Keratinocyte (primary cell): ENCODE measurements around the gene LYRM2. TPM values are rescaled to one million over a fixed set of nuclear protein-coding genes. Genes with fewer than 3 reads are reported as not detected.

ENCODE experiments used
- DNase-seq: peaks from one replicate; pipeline ENCODE4 v3.0.0-alpha.2; 2011; ENCODE audit warnings: low read depth, missing footprints, low spot score
- FAIRE-seq: peaks from 2 replicates; lab custom pipeline; 2011; peaks lifted over from hg19 to GRCh38; lab: Jason Lieb, UNC
- H2AFZ ChIP-seq: 2 replicates; pipeline ENCODE4 v1.6.0; 2012; ENCODE audit warnings: low read length, control low read depth, inconsistent platforms; ENCODE audit not compliant: control insufficient read depth
- H3K27ac ChIP-seq: 2 replicates; pipeline ENCODE4 v1.5.1; 2011; ENCODE audit warnings: low read length; ENCODE audit not compliant: control insufficient read depth, insufficient read depth
- H3K27me3 ChIP-seq: 3 replicates; pipeline ENCODE4 v1.6.0; 2011; ENCODE audit warnings: low read length; ENCODE audit not compliant: control insufficient read depth, insufficient read depth; ENCODE audit errors: extremely low read depth
- H3K36me3 ChIP-seq, 2 experiments: 2 replicates in 1 of 2; 3 replicates in 1 of 2; pipeline ENCODE4 v1.5.1; 2011; ENCODE audit warnings: low read length in 2 of 2, mild to moderate bottlenecking in 1 of 2; ENCODE audit not compliant: control insufficient read depth in 2 of 2, insufficient read depth in 2 of 2; ENCODE audit errors: extremely low read depth in 1 of 2
- H3K4me1 ChIP-seq: 3 replicates; pipeline ENCODE4 v1.5.1; 2011; ENCODE audit warnings: low read length; ENCODE audit not compliant: control insufficient read depth, insufficient read depth; ENCODE audit errors: extremely low read depth
- H3K4me2 ChIP-seq: 3 replicates; pipeline ENCODE4 v1.6.0; 2011; ENCODE audit warnings: low read depth, low read length; ENCODE audit not compliant: control insufficient read depth, insufficient read depth; ENCODE audit errors: extremely low read depth
- H3K4me3 ChIP-seq, 3 experiments: fragments of 200-600 bp in 1 of 3; sonication (generic) in 1 of 3; 2 replicates in 2 of 3; 3 replicates in 1 of 3; pipeline ENCODE4 v1.5.1; 2011 to 2016; ENCODE audit warnings: low read length in 3 of 3, mild to moderate bottlenecking in 3 of 3, control low read depth in 2 of 3, inconsistent platforms in 1 of 3, low read depth in 1 of 3, mixed read lengths in 1 of 3, mixed run types in 1 of 3, moderate library complexity in 1 of 3; ENCODE audit not compliant: control insufficient read depth in 2 of 3, insufficient read depth in 2 of 3; ENCODE audit errors: extremely low read depth in 1 of 3
- H3K79me2 ChIP-seq: 2 replicates; pipeline ENCODE4 v1.6.0; 2012; ENCODE audit warnings: low read length; ENCODE audit not compliant: control insufficient read depth, insufficient read depth
- H3K9ac ChIP-seq: 3 replicates; pipeline ENCODE4 v1.6.0; 2011; ENCODE audit warnings: low read length; ENCODE audit not compliant: control insufficient read depth, insufficient read depth; ENCODE audit errors: extremely low read depth
- H3K9me1 ChIP-seq: 3 replicates; pipeline ENCODE4 v1.6.0; 2011; ENCODE audit warnings: low read length; ENCODE audit not compliant: control insufficient read depth, insufficient read depth; ENCODE audit errors: extremely low read depth
- H3K9me3 ChIP-seq: 2 replicates; pipeline ENCODE4 v1.5.1; 2012; ENCODE audit warnings: low read depth, low read length; ENCODE audit not compliant: control insufficient read depth
- H4K20me1 ChIP-seq: 3 replicates; pipeline ENCODE4 v1.6.0; 2011; ENCODE audit warnings: low read length; ENCODE audit not compliant: control insufficient read depth, insufficient read depth; ENCODE audit errors: extremely low read depth
- EZH2 ChIP-seq: IDR thresholded peaks from one replicate; pipeline ENCODE4 v1.6.1; 2012; ENCODE audit warnings: inconsistent platforms, mild to moderate bottlenecking, low read length, moderate library complexity
- dilution Hi-C: fragments of 300-500 bp; cut with MboI; formaldehyde crosslinking; loops from one replicate; pipeline ENCODE4 v1.7.0; 2020; ENCODE audit warnings: low sequenced_read_pairs; ENCODE audit not compliant: extremely low pct_ligation_motif_present
- polyA plus RNA-seq, 5 experiments: library from polyadenylated mRNA; depleted of rRNA in 3 of 5; stranded (reverse) in 3 of 5; stranded (forward) in 1 of 5; unstranded in 1 of 5; fragments of >200 nt; gene quantifications; 1 replicate in 1 of 5; 2 replicates in 3 of 5; 3 replicates in 1 of 5; pipeline versions ENCODE4 v1.2.1 to v1.2.3, GENCODE V29; 2011 to 2012; ENCODE audit warnings: missing spikeins in 2 of 5, low read depth in 1 of 5, low replicate concordance in 1 of 5
- TF ChIP-seq, protein P1 (sequence below), 3 experiments: IDR thresholded peaks in 1 of 3; conservative IDR thresholded peaks in 1 of 3; optimal IDR thresholded peaks in 1 of 3; 2 replicates in 2 of 3; 3 replicates in 1 of 3; pipeline versions ENCODE3 to v1.5.1; 2011; ENCODE audit warnings: low read length in 3 of 3, mild to moderate bottlenecking in 3 of 3, moderate library complexity in 2 of 3, control low read depth in 1 of 3, inconsistent platforms in 1 of 3; ENCODE audit not compliant: insufficient read depth in 2 of 3; ENCODE audit errors: extremely low read depth in 1 of 3

LYRM2 gene
- polyA plus RNA-seq, 1 donor (not counting 4 experiments of a cell fraction or from before 2014, with no cell fraction given): 43.0 TPM

DNA sequence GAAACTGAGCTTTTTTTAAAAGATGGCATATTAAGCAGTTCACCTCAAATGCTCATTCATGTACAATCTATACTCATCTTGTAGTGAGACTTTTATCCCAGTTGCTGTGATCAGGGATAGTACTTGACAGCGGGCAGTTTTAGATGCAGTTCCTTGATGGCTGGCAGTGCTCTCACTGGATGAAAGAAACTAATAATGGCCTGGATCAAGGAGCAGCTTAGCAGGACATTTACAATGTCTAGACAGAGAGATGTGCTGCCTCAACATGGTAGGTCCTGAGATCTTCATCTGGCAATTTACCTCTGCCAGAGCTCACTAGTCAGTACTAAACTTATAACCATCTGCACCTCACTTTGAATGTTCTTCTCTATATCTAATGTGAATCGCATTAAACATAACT lies 46.8 kb upstream of the LYRM2 start:
- no peak overlapping the region for H3K4me3 ChIP-seq
- H2AFZ ChIP-seq: no peak overlapping the region
- H3K4me1 ChIP-seq: no peaks in the 10 kb centered on the region
- H4K20me1 ChIP-seq: no peaks in the 10 kb centered on the region
- no peak overlapping the region for H3K4me2 ChIP-seq
- H3K9me3 ChIP-seq: no peaks in the 10 kb centered on the region
- TF ChIP-seq EZH2: no peak
- TF ChIP-seq, protein P1, sequence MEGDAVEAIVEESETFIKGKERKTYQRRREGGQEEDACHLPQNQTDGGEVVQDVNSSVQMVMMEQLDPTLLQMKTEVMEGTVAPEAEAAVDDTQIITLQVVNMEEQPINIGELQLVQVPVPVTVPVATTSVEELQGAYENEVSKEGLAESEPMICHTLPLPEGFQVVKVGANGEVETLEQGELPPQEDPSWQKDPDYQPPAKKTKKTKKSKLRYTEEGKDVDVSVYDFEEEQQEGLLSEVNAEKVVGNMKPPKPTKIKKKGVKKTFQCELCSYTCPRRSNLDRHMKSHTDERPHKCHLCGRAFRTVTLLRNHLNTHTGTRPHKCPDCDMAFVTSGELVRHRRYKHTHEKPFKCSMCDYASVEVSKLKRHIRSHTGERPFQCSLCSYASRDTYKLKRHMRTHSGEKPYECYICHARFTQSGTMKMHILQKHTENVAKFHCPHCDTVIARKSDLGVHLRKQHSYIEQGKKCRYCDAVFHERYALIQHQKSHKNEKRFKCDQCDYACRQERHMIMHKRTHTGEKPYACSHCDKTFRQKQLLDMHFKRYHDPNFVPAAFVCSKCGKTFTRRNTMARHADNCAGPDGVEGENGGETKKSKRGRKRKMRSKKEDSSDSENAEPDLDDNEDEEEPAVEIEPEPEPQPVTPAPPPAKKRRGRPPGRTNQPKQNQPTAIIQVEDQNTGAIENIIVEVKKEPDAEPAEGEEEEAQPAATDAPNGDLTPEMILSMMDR (optimal IDR thresholded peaks at IDR 0.05 in 1 of 3, IDR thresholded peaks at IDR 0.05 in 1 of 3, conservative IDR thresholded peaks at IDR 0.05 in 1 of 3; ENCODE audit: extremely low read depth in 1 of 3, insufficient read depth in 2 of 3, low read length in 3 of 3): no peak
- no peak for DNase-seq
- H3K27me3 ChIP-seq: no peaks in the 10 kb centered on the region
- H3K79me2 ChIP-seq: no peaks in the 10 kb centered on the region
- no peak overlapping the region for H3K9ac ChIP-seq
- FAIRE-seq: no peak
- H3K9me1 ChIP-seq: no peaks in the 10 kb centered on the region
- dilution Hi-C loops: no loop called here
- H3K27ac ChIP-seq: no peak overlapping the region
- H3K36me3 ChIP-seq: peaks cover 30 to 49% of the 10 kb centered on the region in 2 experiments

DNA sequence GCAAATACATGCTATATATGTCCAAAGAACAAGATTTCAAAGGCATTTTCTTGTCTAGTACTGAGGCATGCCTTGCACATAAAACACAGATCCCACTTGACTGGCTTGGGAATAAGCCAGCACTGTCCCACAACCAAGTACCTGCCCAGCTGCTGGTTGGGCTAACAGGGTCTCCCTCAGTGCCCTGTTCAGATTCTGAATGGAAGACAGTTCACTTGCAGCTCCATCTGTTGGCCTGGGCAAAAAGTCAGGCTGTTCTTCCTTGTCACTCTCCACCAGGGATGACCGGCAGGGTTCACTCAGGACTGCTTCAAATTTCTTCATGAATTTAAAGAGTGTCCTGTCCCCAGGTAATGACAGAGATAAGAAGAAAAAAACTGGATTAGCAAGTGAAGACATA lies 44.4 kb upstream of the LYRM2 start:
- Histone ChIP-seq H3K9me3 (no peaks in the 10 kb centered on the region), H4K20me1 (no peaks in the 10 kb centered on the region), H3K27me3 (no peaks in the 10 kb centered on the region), H3K4me1 (no peaks in the 10 kb centered on the region), H3K79me2 (no peaks in the 10 kb centered on the region), H3K27ac (no peak overlapping the region), H3K9ac (no peak overlapping the region), H3K4me3 (no peak overlapping the region), H3K36me3 (peaks cover 36 to 56% of the 10 kb centered on the region in 2 experiments), H3K4me2 (no peak overlapping the region), H2AFZ (no peak overlapping the region), H3K9me1 (no peaks in the 10 kb centered on the region)
- FAIRE-seq (no peak), DNase-seq (no peak)
- dilution Hi-C loops: no loop called here
- TF ChIP-seq EZH2: no peak
- TF ChIP-seq, protein P1 (optimal IDR thresholded peaks at IDR 0.05 in 1 of 3, IDR thresholded peaks at IDR 0.05 in 1 of 3, conservative IDR thresholded peaks at IDR 0.05 in 1 of 3; ENCODE audit: extremely low read depth in 1 of 3, insufficient read depth in 2 of 3, low read length in 3 of 3): no peak
